HL-60 (cell line): Measurements from ENCODE around the gene TSEN34.

ENCODE experiments used
- DNase-seq, 2 experiments: peaks; one replicate each; pipeline ENCODE4 v3.0.0-alpha.2; 2010 to 2020; ENCODE audit warnings: low read depth in 1 of 2, low spot score in 1 of 2
- H3K27ac ChIP-seq: fragments of 250-450 bp; sonication (Bioruptor Pico); replicated peaks from 2 replicates; pipeline ENCODE4 v1.5.1; 2020; ENCODE audit warnings: mild to moderate bottlenecking, moderate library complexity
- H3K27me3 ChIP-seq: fragments of 250-450 bp; sonication (Bioruptor Pico); 2 replicates; pipeline ENCODE4 v1.5.1; 2021; ENCODE audit warnings: mild to moderate bottlenecking, moderate library complexity; ENCODE audit not compliant: insufficient read depth, poor library complexity, severe bottlenecking
- H3K4me3 ChIP-seq: replicated peaks from 2 replicates; pipeline ENCODE4 v1.5.1; 2011; ENCODE audit warnings: mild to moderate bottlenecking, control low read depth, low read length; ENCODE audit not compliant: insufficient read depth
- CTCF ChIP-seq: IDR thresholded peaks from one replicate; pipeline ENCODE4 v1.5.1; 2011; ENCODE audit warnings: low read length, control low read depth, inconsistent platforms; ENCODE audit not compliant: insufficient read depth
- GABPA ChIP-seq: IDR thresholded peaks from 2 replicates; pipeline ENCODE4 v1.6.1; 2012; ENCODE audit warnings: low read depth
- POLR2AphosphoS5 ChIP-seq: IDR thresholded peaks from 2 replicates; pipeline ENCODE4 v1.6.1; 2012; ENCODE audit warnings: low read depth
- SPI1 ChIP-seq: IDR thresholded peaks from 2 replicates; pipeline ENCODE4 v1.6.1; 2012; ENCODE audit warnings: low read depth, mild to moderate bottlenecking, borderline replicate concordance
- TF ChIP-seq, protein P1 (sequence below): IDR thresholded peaks from 2 replicates; pipeline ENCODE4 v1.6.1; 2012; ENCODE audit warnings: low read depth; ENCODE audit not compliant: insufficient replicate concordance

The TSEN34 gene

GRCh38 chr19:54172471-54173358 is 18.4 kb upstream of the TSEN34 start, which contains the start of gene TMC4:
TSS of gene TMC4 (minus strand) at chr19:54173160. CDS start at chr19:54173117, 43 bp downstream.
- no peak for DNase-seq
- Histone ChIP-seq H3K27me3 (no peaks in the 10 kb centered on the region), H3K4me3 (no peak within 1 kb of the TSS), H3K27ac (no peak within 1 kb of the TSS)
- TF ChIP-seq SPI1, result peak; percentile 14; the same call in 1 of the 2 replicates
- TF ChIP-seq POLR2AphosphoS5, result no peak

GRCh38 chr19:54173359-54173699 is 17.8 kb upstream of the TSEN34 start:
- no peak for TF ChIP-seq CTCF
- TF ChIP-seq POLR2AphosphoS5, result no peak
- TF ChIP-seq, protein P1, sequence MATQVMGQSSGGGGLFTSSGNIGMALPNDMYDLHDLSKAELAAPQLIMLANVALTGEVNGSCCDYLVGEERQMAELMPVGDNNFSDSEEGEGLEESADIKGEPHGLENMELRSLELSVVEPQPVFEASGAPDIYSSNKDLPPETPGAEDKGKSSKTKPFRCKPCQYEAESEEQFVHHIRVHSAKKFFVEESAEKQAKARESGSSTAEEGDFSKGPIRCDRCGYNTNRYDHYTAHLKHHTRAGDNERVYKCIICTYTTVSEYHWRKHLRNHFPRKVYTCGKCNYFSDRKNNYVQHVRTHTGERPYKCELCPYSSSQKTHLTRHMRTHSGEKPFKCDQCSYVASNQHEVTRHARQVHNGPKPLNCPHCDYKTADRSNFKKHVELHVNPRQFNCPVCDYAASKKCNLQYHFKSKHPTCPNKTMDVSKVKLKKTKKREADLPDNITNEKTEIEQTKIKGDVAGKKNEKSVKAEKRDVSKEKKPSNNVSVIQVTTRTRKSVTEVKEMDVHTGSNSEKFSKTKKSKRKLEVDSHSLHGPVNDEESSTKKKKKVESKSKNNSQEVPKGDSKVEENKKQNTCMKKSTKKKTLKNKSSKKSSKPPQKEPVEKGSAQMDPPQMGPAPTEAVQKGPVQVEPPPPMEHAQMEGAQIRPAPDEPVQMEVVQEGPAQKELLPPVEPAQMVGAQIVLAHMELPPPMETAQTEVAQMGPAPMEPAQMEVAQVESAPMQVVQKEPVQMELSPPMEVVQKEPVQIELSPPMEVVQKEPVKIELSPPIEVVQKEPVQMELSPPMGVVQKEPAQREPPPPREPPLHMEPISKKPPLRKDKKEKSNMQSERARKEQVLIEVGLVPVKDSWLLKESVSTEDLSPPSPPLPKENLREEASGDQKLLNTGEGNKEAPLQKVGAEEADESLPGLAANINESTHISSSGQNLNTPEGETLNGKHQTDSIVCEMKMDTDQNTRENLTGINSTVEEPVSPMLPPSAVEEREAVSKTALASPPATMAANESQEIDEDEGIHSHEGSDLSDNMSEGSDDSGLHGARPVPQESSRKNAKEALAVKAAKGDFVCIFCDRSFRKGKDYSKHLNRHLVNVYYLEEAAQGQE, result no peak
- no peak for TF ChIP-seq GABPA
- TF ChIP-seq SPI1, result no peak
- H3K4me3 ChIP-seq, result no peak overlapping the region
- H3K27ac ChIP-seq, result no peak overlapping the region

DNA sequence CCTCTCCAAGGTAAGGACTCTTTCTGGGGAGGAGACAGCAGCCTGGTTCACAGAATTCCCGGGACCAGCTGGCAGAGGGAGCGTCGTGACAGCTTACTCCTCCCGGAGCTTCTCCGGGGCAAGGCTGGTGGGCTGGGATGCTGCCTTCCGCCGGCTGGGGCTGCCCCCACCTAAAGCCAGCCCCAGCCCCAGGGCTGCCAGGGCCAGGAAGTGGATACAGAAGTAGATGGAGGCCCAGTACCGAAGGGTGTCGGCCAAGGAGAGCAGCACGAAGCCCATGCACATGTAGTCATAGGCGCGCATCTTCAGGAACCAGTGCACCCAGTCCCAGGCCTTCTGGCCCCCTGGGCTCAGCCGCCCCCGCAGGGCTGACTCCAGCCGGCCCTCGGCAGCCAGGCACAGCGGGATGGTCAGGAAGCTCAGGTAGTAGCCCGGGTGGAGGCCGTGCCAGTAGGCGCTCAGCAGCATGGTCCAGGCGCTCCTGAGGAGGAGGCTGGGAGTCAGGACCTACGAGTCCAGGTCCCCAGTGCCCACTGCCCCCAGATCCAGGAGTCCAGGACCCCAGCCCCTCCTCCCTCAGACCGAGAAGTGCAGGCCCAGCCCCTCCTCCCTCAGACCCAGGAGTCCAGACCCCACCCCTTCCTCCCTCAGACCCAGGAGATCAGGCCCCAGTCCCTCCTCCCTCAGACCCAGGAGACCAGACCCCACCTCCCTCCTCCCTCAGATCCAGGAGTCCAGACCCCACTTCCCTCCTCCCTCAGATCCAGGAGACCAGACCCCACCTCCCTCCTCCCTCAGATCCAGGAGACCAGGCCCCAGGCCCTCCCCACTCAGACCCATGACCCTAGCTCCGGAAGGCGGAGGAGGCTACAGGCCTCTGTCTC is 16.9 kb upstream of the TSEN34 start:
- no peak overlapping the region for H3K27ac ChIP-seq
- no peak for DNase-seq
- H3K27me3 ChIP-seq, result no peaks in the 10 kb centered on the region
- no peak overlapping the region for H3K4me3 ChIP-seq
- TF ChIP-seq GABPA, result no peak
- TF ChIP-seq, protein P1, result no peak

More at GRCh38 chr19:54173359-54173699, 17.8 kb upstream of the TSEN34 start:
- H3K27me3 ChIP-seq, result no peaks in the 10 kb centered on the region
- no peak for DNase-seq

- no peaks in the 10 kb centered on the region for H3K27me3 ChIP-seq
- no peak overlapping the region for H3K27ac ChIP-seq
- TF ChIP-seq CTCF (no peak), POLR2AphosphoS5 (no peak), GABPA (no peak), SPI1 (no peak)
- TF ChIP-seq, protein P1, result no peak
- DNase-seq, result no peak
- no peak overlapping the region for H3K4me3 ChIP-seq
Measured at GRCh38 chr19:54178581-54179261, 12.4 kb upstream of the TSEN34 start.
